Measurements from ENCODE around the gene SEMA3B.
"Not testable (repeated sequence)": the region's sequence is repeated elsewhere in the genome, so short reads cannot be mapped to it uniquely, and the experiment has no call there.

The SEMA3B gene

GRCh38 chr3:50260027-50260941 lies 8.7 kb upstream of the SEMA3B start:
- peak; percentile 65 for DNase-seq

- no peak for DNase-seq
Measured at GRCh38 chr3:50260942-50261441, 8.0 kb upstream of the SEMA3B start.

GRCh38 chr3:50261505-50261904 lies 7.4 kb upstream of the SEMA3B start:
- no peak for DNase-seq

- DNase-seq, result not testable (repeated sequence)
Measured at GRCh38 chr3:50262200-50262599, 6.7 kb upstream of the SEMA3B start.

- no peak for DNase-seq
Measured at GRCh38 chr3:50262778-50263177, 6.2 kb upstream of the SEMA3B start.

- DNase-seq, result no peak
Measured at GRCh38 chr3:50263478-50264382, 5.2 kb upstream of the SEMA3B start.

- peak; percentile 8 for DNase-seq
Measured at GRCh38 chr3:50264383-50264963, 4.5 kb upstream of the SEMA3B start.

- no peak for DNase-seq
Measured at GRCh38 chr3:50264964-50265485, 3.9 kb upstream of the SEMA3B start.

- DNase-seq, result no peak
Measured at GRCh38 chr3:50265571-50265970, 3.4 kb upstream of the SEMA3B start.

- DNase-seq, result no peak
Measured at GRCh38 chr3:50266017-50266416, 2.9 kb upstream of the SEMA3B start.

- no peak for DNase-seq
Measured at GRCh38 chr3:50266836-50267235, 2.1 kb upstream of the SEMA3B start.

GRCh38 chr3:50267280-50267913 lies 1.6 kb upstream of the SEMA3B start:
- no peak for DNase-seq

GRCh38 chr3:50268276-50268675 lies 671 bp upstream of the SEMA3B start:
- no peak for DNase-seq

GRCh38 chr3:50269460-50269859 lies 513 bp downstream of the SEMA3B start:
- DNase-seq, result no peak

GRCh38 chr3:50269977-50270413 lies 1.0 kb downstream of the SEMA3B start:
- DNase-seq, result no peak

- no peak for DNase-seq
Measured at GRCh38 chr3:50270422-50271224, 1.7 kb downstream of the SEMA3B start.

- no peak for DNase-seq
Measured at GRCh38 chr3:50271314-50271936, 2.5 kb downstream of the SEMA3B start.

- not testable (repeated sequence) for DNase-seq
Measured at GRCh38 chr3:50272538-50272910, 3.6 kb downstream of the SEMA3B start.

GRCh38 chr3:50272911-50273688 lies 4.2 kb downstream of the SEMA3B start:
- DNase-seq, result peak; percentile 54

GRCh38 chr3:50273689-50274065 lies 4.7 kb downstream of the SEMA3B start:
- no peak for DNase-seq
